H9 (cell line): Measurements from ENCODE around the gene C10orf143. TPM values are rescaled to one million over a fixed set of nuclear protein-coding genes. Genes with fewer than 3 reads are reported as not detected.

Source experiments
- DNase-seq: peaks from one replicate; pipeline ENCODE4 v3.0.0-alpha.2; 2017
- H2AFZ ChIP-seq: one replicate; pipeline ENCODE4 v1.6.1; 2013; ENCODE audit warnings: mild to moderate bottlenecking, low read length, control low read depth, moderate library complexity
- H2AK5ac ChIP-seq: 2 replicates; pipeline ENCODE4 v1.6.1; 2013; ENCODE audit warnings: low read length, control low read depth, mixed read lengths; ENCODE audit not compliant: insufficient read length
- H2BK120ac ChIP-seq: one replicate; pipeline ENCODE4 v1.6.1; 2013; ENCODE audit warnings: low read depth, mild to moderate bottlenecking, low read length, control low read depth, inconsistent platforms; ENCODE audit not compliant: poor library complexity, severe bottlenecking
- H2BK12ac ChIP-seq: 2 replicates; pipeline ENCODE4 v1.6.1; 2013; ENCODE audit warnings: low read length, control low read depth, mixed read lengths, low read depth; ENCODE audit not compliant: insufficient read length
- H2BK15ac ChIP-seq: 2 replicates; pipeline ENCODE4 v1.6.1; 2013; ENCODE audit warnings: low read depth, low read length, control low read depth
- H2BK20ac ChIP-seq: one replicate; pipeline ENCODE4 v1.6.1; 2013; ENCODE audit warnings: low read depth, mild to moderate bottlenecking, low read length, control low read depth, inconsistent platforms; ENCODE audit not compliant: poor library complexity, severe bottlenecking
- H2BK5ac ChIP-seq: 2 replicates; pipeline ENCODE4 v1.6.1; 2013; ENCODE audit warnings: low read length, control low read depth, mixed read lengths; ENCODE audit not compliant: insufficient read length
- H3K14ac ChIP-seq: 2 replicates; pipeline ENCODE4 v1.6.1; 2013; ENCODE audit warnings: low read length, control low read depth; ENCODE audit not compliant: insufficient read depth
- H3K18ac ChIP-seq: 2 replicates; pipeline ENCODE4 v1.6.1; 2013; ENCODE audit warnings: low read depth, mild to moderate bottlenecking, mixed read lengths, low read length, control low read depth; ENCODE audit not compliant: insufficient read length
- H3K23ac ChIP-seq: 2 replicates; pipeline ENCODE4 v1.6.1; 2013; ENCODE audit warnings: low read length, control low read depth, mixed read lengths, low read depth; ENCODE audit not compliant: insufficient read length
- H3K23me2 ChIP-seq: 2 replicates; pipeline ENCODE4 v1.6.1; 2013; ENCODE audit warnings: low read depth, mild to moderate bottlenecking, mixed read lengths, low read length, control low read depth; ENCODE audit not compliant: insufficient read length, poor library complexity, severe bottlenecking
- H3K27ac ChIP-seq: 2 replicates; pipeline ENCODE4 v1.5.1; 2013; ENCODE audit warnings: low read length, control low read depth, mixed read lengths, low read depth; ENCODE audit not compliant: insufficient read length
- H3K27me3 ChIP-seq: 2 replicates; pipeline ENCODE4 v1.6.1; 2013; ENCODE audit warnings: low read length, control low read depth, inconsistent platforms; ENCODE audit not compliant: insufficient read depth
- H3K4ac ChIP-seq: 2 replicates; pipeline ENCODE4 v1.6.1; 2013; ENCODE audit warnings: low read depth, mild to moderate bottlenecking, control low read depth, inconsistent platforms, low read length, moderate library complexity
- H3K4me1 ChIP-seq: 2 replicates; pipeline ENCODE4 v1.6.1; 2013; ENCODE audit warnings: low read length, control low read depth, inconsistent platforms; ENCODE audit not compliant: insufficient read depth
- H3K4me2 ChIP-seq: 2 replicates; pipeline ENCODE4 v1.6.1; 2013; ENCODE audit warnings: low read length, control low read depth, mixed read lengths; ENCODE audit not compliant: insufficient read length, insufficient read depth
- H3K56ac ChIP-seq: 2 replicates; pipeline ENCODE4 v1.6.1; 2013; ENCODE audit warnings: low read depth, mild to moderate bottlenecking, mixed read lengths, low read length, control low read depth; ENCODE audit not compliant: insufficient read length
- H3K79me1 ChIP-seq: 2 replicates; pipeline ENCODE4 v1.6.1; 2013; ENCODE audit warnings: low read depth, mild to moderate bottlenecking, moderate library complexity, low read length, control low read depth, inconsistent platforms; ENCODE audit not compliant: insufficient read depth, poor library complexity, severe bottlenecking
- H3K79me2 ChIP-seq: 2 replicates; pipeline ENCODE4 v1.6.1; 2013; ENCODE audit warnings: low read length, control low read depth, inconsistent platforms; ENCODE audit not compliant: insufficient read depth
- H3K9ac ChIP-seq: 2 replicates; pipeline ENCODE4 v1.6.1; 2013; ENCODE audit warnings: low read length, control low read depth, mixed read lengths; ENCODE audit not compliant: insufficient read length; ENCODE audit errors: extremely low read depth
- H3K9me3 ChIP-seq: one replicate; pipeline ENCODE4 v1.6.1; 2013; ENCODE audit warnings: low read depth, low read length, inconsistent platforms; ENCODE audit not compliant: control insufficient read depth
- H3T11ph ChIP-seq: one replicate; pipeline ENCODE4 v1.6.1; 2013; ENCODE audit warnings: mild to moderate bottlenecking, low read length, control low read depth, inconsistent platforms
- H4K20me1 ChIP-seq: one replicate; pipeline ENCODE4 v1.6.1; 2013; ENCODE audit not compliant: control insufficient read depth, insufficient read length, insufficient read depth
- H4K5ac ChIP-seq: 2 replicates; pipeline ENCODE4 v1.6.1; 2013; ENCODE audit warnings: low read depth, mild to moderate bottlenecking, mixed read lengths, low read length, control low read depth; ENCODE audit not compliant: insufficient read length
- H4K8ac ChIP-seq: replicated peaks from 2 replicates; pipeline ENCODE4 v1.6.1; 2013; ENCODE audit warnings: low read length, control low read depth, mixed read lengths, low read depth; ENCODE audit not compliant: insufficient read length
- H4K91ac ChIP-seq: 2 replicates; pipeline ENCODE4 v1.6.1; 2013; ENCODE audit warnings: low read depth, mild to moderate bottlenecking, moderate library complexity, mixed read lengths, low read length, control low read depth; ENCODE audit not compliant: insufficient read length
- H3K27ac Mint-ChIP-seq, 3 experiments: 2 replicates in 2 of 3; 3 replicates in 1 of 3; pipeline ENCODE4 v1.8.0; 2020 to 2021; ENCODE audit warnings: mixed read lengths in 3 of 3, mild to moderate bottlenecking in 1 of 3, moderate library complexity in 1 of 3
- H3K27me3 Mint-ChIP-seq: 2 replicates; pipeline ENCODE4 v1.8.0; 2021; ENCODE audit warnings: low read depth, mild to moderate bottlenecking, moderate library complexity, mixed read lengths
- H3K36me3 Mint-ChIP-seq, 3 experiments: 2 replicates in 2 of 3; 3 replicates in 1 of 3; pipeline ENCODE4 v1.8.0; 2020 to 2021; ENCODE audit warnings: low read depth in 3 of 3, mixed read lengths in 3 of 3; ENCODE audit not compliant: insufficient read depth in 1 of 3
- H3K4me1 Mint-ChIP-seq, 2 experiments: 2 replicates each; pipeline ENCODE4 v1.8.0; 2020; ENCODE audit warnings: mixed read lengths in 2 of 2
- H3K4me3 Mint-ChIP-seq, 2 experiments: 2 replicates in 1 of 2; 3 replicates in 1 of 2; pipeline ENCODE4 v1.8.0; 2020 to 2021; ENCODE audit warnings: mild to moderate bottlenecking in 2 of 2, mixed read lengths in 2 of 2, moderate library complexity in 1 of 2
- H3K9me3 Mint-ChIP-seq, 2 experiments: 2 replicates in 1 of 2; 3 replicates in 1 of 2; pipeline ENCODE4 v1.8.0; 2020; ENCODE audit warnings: mild to moderate bottlenecking in 2 of 2, mixed read lengths in 2 of 2, moderate library complexity in 1 of 2
- CTCF ChIP-seq: fragments of 200-600 bp; sonication (generic); conservative IDR thresholded peaks from 3 replicates; pipeline ENCODE4 v1.8.0; 2021; ENCODE audit warnings: antibody characterized with exemption, mild to moderate bottlenecking
- WGBS: extraction: QIAGEN DNeasy Blood & Tissue Kit; methylation state at CpG from one replicate; pipeline ENCODE4 v1.1.7; 2013; ENCODE audit warnings: missing lambda C conversion rate, low lambda C conversion rate, mixed read lengths; ENCODE audit not compliant: insufficient read length; ENCODE audit errors: extremely low coverage; 5-methylcytosine and 5-hydroxymethylcytosine counted together
- total RNA-seq: library from RNA; stranded (reverse); gene quantifications from 2 replicates; pipeline ENCODE4 v1.2.1, GENCODE V29; 2021

Gene C10orf143
- total RNA-seq, 1 experiment from 2014 or later, result 0.94 TPM

- Histone ChIP-seq H3K56ac (no peak overlapping the region), H3K18ac (no peak overlapping the region), H3K79me2 (no peaks in the 10 kb centered on the region), H3K14ac (no peak overlapping the region), H2BK120ac (no peak overlapping the region), H3K79me1 (no peaks in the 10 kb centered on the region), H3T11ph (no peak overlapping the region), H4K20me1 (peaks cover 3% of the 10 kb centered on the region), H4K8ac (no peak overlapping the region), H2AK5ac (no peak overlapping the region), H3K27me3 (no peaks in the 10 kb centered on the region), H3K4ac (no peak overlapping the region), H3K4me2 (peak overlapping the region; percentile 67), H4K91ac (no peak overlapping the region), H2BK12ac (no peak overlapping the region), H3K27ac (no peak overlapping the region), H3K23ac (no peak overlapping the region), H2BK15ac (no peak overlapping the region), H2AFZ (no peak overlapping the region), H3K4me1 (no peaks in the 10 kb centered on the region; the same call in 1 of the 2 replicates), H2BK20ac (no peak overlapping the region), H4K5ac (no peak overlapping the region), H2BK5ac (no peak overlapping the region), H3K9me3 (no peaks in the 10 kb centered on the region), H3K9ac (peak overlapping the region; percentile 36), H3K23me2 (peaks cover 5% of the 10 kb centered on the region)
- no peak for DNase-seq
- Mint-ChIP-seq H3K4me3 (peak overlapping the region; percentile 91 to 93), H3K27ac (no peak overlapping the region), H3K9me3 (peaks cover 10 to 14% of the 10 kb centered on the region in 2 experiments), H3K36me3 (peaks cover 7 to 21% (median 9%) of the 10 kb centered on the region in 3 experiments), H3K4me1 (peaks cover 15 to 20% of the 10 kb centered on the region in 2 experiments), H3K27me3 (peaks cover 4% of the 10 kb centered on the region; the same call in 1 of the 2 replicates)
- no CpG with 5 or more reads among the region's 6 CpGs for WGBS
- no peak for TF ChIP-seq CTCF
These were observed 1.2 kb upstream of the C10orf143 start for GRCh38 chr10:130111852-130112180.
